HepG2 (cell line): ENCODE data around the gene GOLGA3.

Source experiments
- EP300 ChIP-seq, 3 experiments: sonication (generic) in 1 of 3; formaldehyde crosslinking in 1 of 3; IDR thresholded peaks; 2 replicates each; pipeline versions ENCODE4 v1.5.1 to v1.6.1; 2011 to 2020; ENCODE audit warnings: low read depth in 2 of 3, low read length in 2 of 3, borderline replicate concordance in 1 of 3, improper control_type of control experiment in 1 of 3, mild to moderate bottlenecking in 1 of 3, missing genetic modification reagents in 1 of 3, moderate library complexity in 1 of 3
- SP5 ChIP-seq: IDR thresholded peaks from 2 replicates; pipeline ENCODE4 v1.6.1; 2016; ENCODE audit warnings: low read depth, borderline replicate concordance
- ZNF558 ChIP-seq: sonication (generic); formaldehyde crosslinking; IDR thresholded peaks from 2 replicates; pipeline ENCODE4 v1.9.0; 2022; ENCODE audit warnings: mild to moderate bottlenecking, missing genetic modification reagents, borderline replicate concordance

DNA sequence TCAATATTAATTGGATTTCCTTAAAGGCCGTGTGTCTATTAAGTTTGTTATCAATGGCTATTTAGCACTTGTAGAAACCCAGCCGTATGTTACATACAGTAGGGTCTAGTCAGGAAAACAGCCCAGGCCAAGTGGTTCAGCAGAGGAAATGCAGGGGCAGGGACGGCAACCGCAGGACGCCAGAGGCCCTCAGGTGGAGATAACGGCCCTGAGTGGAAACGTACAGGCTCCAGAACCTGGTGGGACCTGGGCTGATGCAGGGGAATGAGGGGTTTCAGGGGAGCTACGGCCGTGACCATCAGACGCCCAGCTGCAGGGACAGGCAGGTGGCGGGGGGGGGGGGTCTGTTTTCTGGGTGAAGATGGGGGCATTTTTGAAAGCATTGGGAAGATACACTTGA, 63.3 kb downstream of the GOLGA3 start:
- TF ChIP-seq EP300 (IDR thresholded peaks at IDR 0.05; ENCODE audit: low read depth in 2 of 2, low read length in 2 of 2) (no peak), EP300 (CRISPR knock-in tag; IDR thresholded peaks at IDR 0.05; ENCODE audit: borderline replicate concordance) (no peak), SP5 (CRISPR knock-in tag) (no peak), ZNF558 (CRISPR knock-in tag) (no peak)
